Measurements from ENCODE around the gene GPS1.

- TF ChIP-seq CTCF (IDR thresholded peaks at IDR 0.05): no peak
- TF ChIP-seq POLR2A (IDR thresholded peaks at IDR 0.05): no peak
Observed at GRCh38 chr17:82010575-82011525, 40.8 kb upstream of the GPS1 start.

Measured in uterus (tissue), 2 donors.